ENCODE results near the gene DEF6.

Gene DEF6

DNA sequence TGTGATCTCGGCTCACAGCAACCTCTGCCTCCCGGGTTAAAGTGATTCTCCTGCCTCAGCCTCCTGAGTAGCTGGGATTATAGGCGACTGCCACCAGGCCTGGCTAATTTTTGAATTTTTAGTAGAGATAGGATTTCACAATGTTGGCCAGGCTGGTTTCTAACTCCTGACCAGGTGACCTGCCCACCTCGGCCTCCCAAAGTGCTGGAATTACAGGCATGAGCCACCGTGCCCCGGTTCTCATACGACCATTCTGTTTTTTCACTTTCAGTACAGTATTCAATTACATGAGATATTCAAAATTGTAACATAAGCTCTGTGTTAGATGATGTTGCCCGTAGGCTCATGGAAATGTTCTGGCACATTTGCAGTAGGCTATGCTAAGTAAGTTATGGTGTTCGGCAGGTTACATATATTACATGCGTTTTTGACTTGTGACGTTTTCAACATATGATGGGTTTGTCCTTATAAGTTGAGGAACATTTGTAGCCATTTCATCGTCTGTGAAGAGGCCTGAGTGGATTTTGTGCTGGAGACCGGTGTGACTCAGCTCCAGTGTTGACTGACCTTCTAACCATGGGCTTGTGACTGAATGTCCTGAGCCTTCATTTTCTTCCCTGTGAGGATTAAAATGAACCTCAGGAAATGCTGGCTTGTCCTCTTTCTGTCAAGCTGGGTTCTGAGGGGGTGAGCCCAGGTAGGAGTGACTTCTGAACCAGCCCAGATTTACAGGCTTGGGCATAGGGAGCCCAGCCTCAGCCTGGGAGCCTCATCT lies 56.9 kb downstream of the DEF6 start:
- DNase-seq: no peak

- DNase-seq: no peak
These were observed 58.8 kb downstream of the DEF6 start for GRCh38 chr6:35356391-35356790.

- DNase-seq: no peak
These were observed 60.1 kb downstream of the DEF6 start for GRCh38 chr6:35357677-35358076.

GRCh38 chr6:35358086-35358485 lies 60.5 kb downstream of the DEF6 start:
- no peak for DNase-seq

DNA sequence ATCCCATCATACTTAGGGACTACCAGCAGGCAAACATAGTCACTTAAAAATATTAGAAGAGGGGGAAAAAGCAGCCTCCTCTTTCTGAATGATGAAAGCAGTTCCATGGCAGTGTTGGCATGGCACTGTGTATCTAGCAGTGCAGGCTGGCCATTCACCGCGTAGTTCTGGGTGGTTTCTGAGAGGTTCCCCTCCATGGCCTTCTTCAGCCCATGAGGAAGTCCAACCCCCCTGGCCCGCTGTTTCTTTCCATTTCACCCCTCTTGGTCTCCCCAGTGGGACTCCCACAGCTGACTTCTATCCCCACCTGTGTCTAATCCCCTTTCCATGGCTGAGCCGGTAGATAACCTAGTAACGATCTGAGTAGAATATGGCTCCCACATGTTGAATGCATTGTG lies 61.7 kb downstream of the DEF6 start:
- DNase-seq: no peak

DNA sequence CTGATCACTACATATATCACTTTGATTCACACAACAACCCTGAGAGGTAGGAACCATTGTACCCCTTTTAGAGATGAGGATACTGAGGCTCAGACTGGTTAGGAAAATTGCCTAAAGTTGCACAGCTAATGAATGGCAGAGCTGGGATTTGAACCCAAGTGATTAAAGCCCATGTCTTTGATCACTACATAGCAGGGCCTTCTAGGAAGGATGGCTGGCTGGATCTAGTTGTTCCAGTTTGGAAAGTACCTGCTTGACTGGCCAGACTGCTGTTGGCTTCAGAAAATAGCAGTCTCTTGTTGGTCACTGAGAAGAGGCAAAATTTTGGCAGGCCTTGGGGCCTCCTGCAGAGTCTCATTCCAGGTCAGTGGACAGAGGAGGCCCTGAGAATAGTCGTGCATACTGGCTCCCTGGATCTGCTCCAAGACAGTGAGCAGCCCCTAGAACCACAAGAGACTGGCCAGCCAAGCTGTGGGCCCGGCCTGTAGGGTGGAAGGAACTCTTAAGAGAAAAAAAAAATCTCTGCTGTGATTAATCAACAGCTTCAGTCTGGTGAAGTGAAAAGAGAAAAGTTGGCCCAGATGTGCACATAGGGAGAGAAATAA lies 62.2 kb downstream of the DEF6 start:
- DNase-seq: no peak

DNA sequence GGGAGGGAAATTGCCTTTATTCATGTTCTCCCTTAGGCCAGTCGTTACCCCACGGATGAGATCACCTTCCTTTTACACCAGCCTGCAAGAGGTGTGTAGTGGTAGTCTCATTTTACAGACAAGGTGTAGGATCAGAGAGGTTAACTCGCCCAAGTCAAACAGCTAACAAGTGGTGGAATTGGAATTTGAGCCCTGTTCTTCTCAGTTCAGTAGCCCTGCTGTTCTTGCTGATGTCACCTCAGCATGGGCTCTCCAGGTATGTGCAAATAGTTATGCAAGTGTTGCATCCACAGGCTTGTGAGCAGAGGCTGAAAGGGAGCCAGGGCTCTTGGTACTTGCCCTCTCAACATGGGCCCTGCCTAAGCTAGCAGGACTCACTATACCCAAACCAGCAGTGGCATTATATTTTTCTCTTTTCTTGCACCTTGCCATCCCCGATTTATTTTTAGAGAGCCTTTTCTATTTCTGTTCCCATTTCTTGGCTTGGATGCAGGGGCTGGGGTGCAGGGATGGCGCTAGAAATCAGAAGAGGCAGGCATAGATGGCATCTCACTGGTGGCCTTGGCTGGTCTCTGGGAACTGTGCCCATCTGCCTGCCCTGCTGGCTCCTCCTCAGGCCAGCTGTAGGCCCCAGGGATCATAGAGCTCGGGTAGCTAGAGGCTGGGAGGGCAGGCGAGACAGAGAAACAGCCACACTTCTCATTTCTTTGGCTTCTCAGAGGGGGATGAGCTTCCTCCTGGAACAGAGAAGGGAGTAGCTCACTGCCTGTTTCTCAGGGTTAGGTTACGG lies 62.9 kb downstream of the DEF6 start:
- peak; percentile 28 for DNase-seq

GRCh38 chr6:35362200-35362599 lies 64.6 kb downstream of the DEF6 start:
- DNase-seq: no peak

DNA sequence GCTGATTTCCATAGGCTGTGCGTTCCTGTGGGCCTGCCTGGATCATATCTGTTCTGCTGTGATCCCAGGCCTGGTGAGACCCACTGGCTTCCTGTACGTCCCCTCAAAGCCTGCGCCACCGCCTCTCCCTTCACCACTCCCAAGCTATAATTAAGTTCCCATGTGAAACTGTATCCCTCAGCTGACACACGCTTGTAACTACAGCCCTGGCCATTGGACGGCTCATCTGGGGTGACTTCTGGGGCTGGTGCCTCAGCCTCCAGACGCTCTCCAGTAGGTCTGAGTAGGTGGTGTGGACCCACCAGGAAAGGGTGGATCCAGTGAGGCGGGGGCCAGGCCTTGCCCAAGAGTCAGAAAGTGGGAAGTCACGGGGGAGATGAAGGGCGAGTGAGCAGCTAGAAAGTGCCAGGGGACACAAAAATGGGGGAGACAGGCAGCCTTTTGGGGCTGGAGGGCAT lies 65.7 kb downstream of the DEF6 start:
- DNase-seq: no peak

GRCh38 chr6:35365594-35366203 lies 68.1 kb downstream of the DEF6 start:
- DNase-seq: no peak

DNA sequence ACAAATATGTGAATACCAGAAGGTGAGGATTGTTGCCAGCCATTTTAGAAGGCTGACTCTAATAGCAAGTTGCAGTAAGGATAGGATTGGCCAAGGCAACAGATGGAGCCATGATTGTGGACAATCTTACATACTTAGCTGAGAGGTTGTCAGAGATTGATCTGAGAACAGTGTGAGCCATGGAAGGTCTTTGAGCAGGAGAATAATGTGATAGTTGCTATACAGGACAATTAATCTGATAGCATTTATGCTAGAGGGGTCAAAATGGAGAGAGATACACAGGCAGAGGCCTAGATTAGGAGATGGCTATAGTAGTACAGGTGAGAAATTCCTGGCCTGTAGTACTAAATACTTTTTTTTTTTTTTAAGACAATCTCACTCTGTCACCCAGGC lies 68.6 kb downstream of the DEF6 start:
- no peak for DNase-seq

DNA sequence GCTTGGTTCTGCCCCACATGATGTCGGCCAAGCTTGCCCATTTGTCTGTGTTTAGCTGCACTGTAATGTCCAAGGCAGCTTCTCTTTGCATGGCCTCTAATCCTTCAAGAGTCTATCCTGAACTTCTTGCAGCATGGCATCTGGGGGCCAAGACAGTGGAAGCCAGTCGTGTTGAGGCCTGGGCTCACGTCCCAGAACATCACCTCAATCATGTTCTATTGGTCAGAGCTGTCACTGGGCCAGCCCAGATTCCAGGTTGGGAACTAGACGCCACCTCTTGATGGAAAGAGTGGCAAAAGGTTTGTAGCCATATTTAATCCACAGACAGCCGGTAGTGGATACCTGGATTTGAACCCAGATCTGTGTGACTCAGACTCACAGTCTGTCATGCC lies 70.0 kb downstream of the DEF6 start:
- no peak for DNase-seq

DNA sequence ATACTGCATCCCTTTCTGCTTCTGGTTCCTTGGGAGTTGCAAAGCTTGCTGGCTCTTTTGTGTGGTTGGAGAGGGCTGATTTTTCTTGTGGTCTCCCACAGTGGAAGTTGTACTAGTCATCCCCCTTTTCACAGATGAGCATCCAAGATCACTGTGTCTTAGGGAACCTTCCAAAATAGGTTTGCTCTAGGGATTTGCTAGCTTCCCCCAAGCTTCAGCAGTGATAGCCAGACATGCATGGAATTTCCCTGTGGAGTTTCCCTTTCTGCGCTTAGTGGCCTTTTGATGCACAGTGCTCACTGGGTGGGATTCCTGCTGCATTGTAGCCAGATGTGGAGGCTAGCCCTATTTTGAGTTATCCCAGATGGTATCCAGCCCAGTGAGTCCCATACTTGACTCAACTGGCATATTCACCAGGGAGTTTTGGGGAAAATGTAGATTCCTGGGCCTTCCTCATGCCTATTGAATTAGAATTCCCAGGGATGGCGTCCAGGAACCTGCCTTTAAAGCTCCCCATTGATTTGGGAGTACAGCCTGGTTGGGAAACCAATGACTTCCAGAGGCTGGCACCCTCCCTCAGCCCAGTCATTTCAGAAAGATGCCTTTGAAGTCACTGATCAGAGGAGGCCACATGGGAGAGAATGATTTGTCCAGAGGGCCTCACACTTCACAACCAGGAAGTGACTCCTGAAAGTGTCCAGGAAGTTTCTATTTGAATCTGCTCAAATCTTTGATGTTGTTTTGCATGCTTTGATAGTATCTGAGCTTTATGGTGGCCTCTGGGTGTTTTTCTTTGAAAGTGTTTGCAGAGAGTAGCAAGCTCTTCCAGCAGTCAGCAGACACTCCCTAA lies 70.6 kb downstream of the DEF6 start:
- DNase-seq: no peak

GRCh38 chr6:35370124-35370741 lies 72.6 kb downstream of the DEF6 start:
- DNase-seq: peak; percentile 28

GRCh38 chr6:35370785-35371493 lies 73.3 kb downstream of the DEF6 start:
- DNase-seq: peak; percentile 20
